ENCODE measurements around the gene ZMAT1. TPM values are rescaled to one million over a fixed set of nuclear protein-coding genes. Genes with fewer than 3 reads are reported as not detected.
"Not testable (repeated sequence)": the region's sequence is repeated elsewhere in the genome, so short reads cannot be mapped to it uniquely, and the experiment has no call there.

Gene ZMAT1
- total RNA-seq, result 2.4 and 2.8 TPM in 2 replicates

DNA sequence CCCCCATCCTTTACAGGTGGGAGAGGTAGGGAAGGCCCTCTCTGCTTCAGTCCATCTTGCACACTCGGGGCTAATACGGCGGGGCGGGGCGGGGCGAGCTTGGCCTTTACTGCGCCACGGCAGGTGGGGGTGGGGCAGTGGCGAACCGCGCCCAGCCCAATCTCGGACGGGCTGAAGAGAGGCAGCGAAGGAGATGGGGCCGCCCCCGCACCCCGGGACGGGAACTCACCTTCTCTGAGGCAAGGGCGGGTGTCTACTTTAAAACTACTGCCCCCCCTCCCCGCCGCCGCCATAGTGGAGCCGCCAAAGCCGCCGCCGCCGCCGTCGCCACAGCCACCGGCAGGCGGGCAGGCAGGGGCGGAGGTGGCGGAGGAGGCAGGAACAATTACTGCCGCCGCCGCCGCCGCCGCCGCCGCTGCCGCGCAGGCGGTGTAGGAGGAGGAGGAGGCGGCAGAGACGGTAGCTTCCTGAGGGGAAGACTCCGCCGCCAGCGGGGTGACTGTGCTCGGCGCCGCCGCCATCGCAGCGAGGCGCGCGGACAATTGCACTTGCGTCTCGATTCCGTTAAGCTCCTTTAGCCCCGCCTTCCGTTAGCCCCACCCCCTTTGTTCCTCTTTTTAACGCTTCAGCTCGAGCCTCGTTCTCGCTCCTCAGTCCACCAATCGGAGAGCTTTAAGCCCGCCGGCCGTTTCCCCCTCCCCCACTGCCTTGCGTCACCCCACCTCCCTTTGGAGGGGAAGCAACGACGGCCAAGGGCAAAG is at the start of gene ZMAT1:
Gene ZMAT1, minus strand, starts transcription at position 540 of the 761 bp plus-strand sequence. Its CDS starts 19 bp downstream, at position 521.
- no peak for TF ChIP-seq CTCF (IDR thresholded peaks at IDR 0.05; ENCODE audit: insufficient read depth, low read length, poor library complexity, severe bottlenecking)
- Histone ChIP-seq H3K36me3 (ENCODE audit: control insufficient read depth, insufficient read depth, low read length) (no peaks in the 10 kb centered on the region), H3K4me3 (ENCODE audit: low read depth, low read length) (peak within 1 kb of the TSS; percentile 57), H3K27me3 (ENCODE audit: control insufficient read depth, insufficient read depth, low read length) (no peaks in the 10 kb centered on the region)
- DNase-seq (ENCODE audit: low read depth), result peak; percentile 72

- no peak for TF ChIP-seq CTCF (IDR thresholded peaks at IDR 0.05; ENCODE audit: insufficient read depth, low read length, poor library complexity, severe bottlenecking)
- Histone ChIP-seq H3K27me3 (ENCODE audit: control insufficient read depth, insufficient read depth, low read length) (no peaks in the 10 kb centered on the region), H3K4me3 (ENCODE audit: low read depth, low read length) (no peak overlapping the region), H3K36me3 (ENCODE audit: control insufficient read depth, insufficient read depth, low read length) (no peaks in the 10 kb centered on the region)
- DNase-seq (ENCODE audit: low read depth), result no peak
These were observed 45.3 kb upstream of the ZMAT1 start for GRCh38 chrX:101977106-101977505.

GRCh38 chrX:101973066-101973465 is 41.2 kb upstream of the ZMAT1 start:
- no peak for TF ChIP-seq CTCF (IDR thresholded peaks at IDR 0.05; ENCODE audit: insufficient read depth, low read length, poor library complexity, severe bottlenecking)
- H3K4me3 ChIP-seq (ENCODE audit: low read depth, low read length), result no peak overlapping the region
- DNase-seq (ENCODE audit: low read depth), result no peak
- no peaks in the 10 kb centered on the region for H3K27me3 ChIP-seq (ENCODE audit: control insufficient read depth, insufficient read depth, low read length)
- H3K36me3 ChIP-seq (ENCODE audit: control insufficient read depth, insufficient read depth, low read length), result no peaks in the 10 kb centered on the region

DNA sequence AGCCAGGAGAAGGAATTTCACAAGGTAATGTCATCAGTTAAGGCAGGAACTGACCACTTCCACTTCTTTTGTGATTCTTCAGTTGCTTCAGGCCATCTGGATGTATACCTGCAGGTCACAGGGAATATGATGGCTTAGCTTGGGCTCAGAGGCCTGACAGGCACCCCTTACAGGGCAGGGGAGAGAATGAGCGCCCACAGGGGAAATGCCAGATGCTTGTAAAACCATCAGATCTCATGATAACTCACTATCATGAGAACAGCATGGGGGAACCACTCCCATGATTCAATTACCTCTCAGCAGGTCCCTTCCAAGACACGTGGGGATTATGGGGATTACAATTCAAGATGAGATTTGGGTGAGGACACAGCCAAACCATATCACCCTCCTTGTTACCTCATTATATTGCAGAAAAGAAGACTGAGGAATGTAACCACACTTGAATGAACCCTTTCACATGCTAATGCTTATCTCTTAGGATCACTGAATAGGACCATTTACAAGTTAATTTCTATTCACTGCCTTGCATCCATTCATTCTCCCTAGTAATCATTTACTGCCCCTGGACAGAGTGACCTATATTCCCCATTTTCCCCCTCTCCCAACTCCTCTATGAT is 33.2 kb upstream of the ZMAT1 start:
- not testable (repeated sequence) for H3K27me3 ChIP-seq (ENCODE audit: control insufficient read depth, insufficient read depth, low read length); H3K4me3 ChIP-seq (ENCODE audit: low read depth, low read length); H3K36me3 ChIP-seq (ENCODE audit: control insufficient read depth, insufficient read depth, low read length); DNase-seq (ENCODE audit: low read depth)

- no peak for DNase-seq (ENCODE audit: low read depth)
- no peak for TF ChIP-seq CTCF (IDR thresholded peaks at IDR 0.05; ENCODE audit: insufficient read depth, low read length, poor library complexity, severe bottlenecking)
- no peaks in the 10 kb centered on the region for H3K27me3 ChIP-seq (ENCODE audit: control insufficient read depth, insufficient read depth, low read length)
These were observed 26.3 kb upstream of the ZMAT1 start for GRCh38 chrX:101958139-101958538.

GRCh38 chrX:101957174-101957573 is 25.3 kb upstream of the ZMAT1 start:
- TF ChIP-seq CTCF (IDR thresholded peaks at IDR 0.05; ENCODE audit: insufficient read depth, low read length, poor library complexity, severe bottlenecking), result no peak
- Histone ChIP-seq H3K4me3 (ENCODE audit: low read depth, low read length) (no peak overlapping the region), H3K36me3 (ENCODE audit: control insufficient read depth, insufficient read depth, low read length) (no peaks in the 10 kb centered on the region), H3K27me3 (ENCODE audit: control insufficient read depth, insufficient read depth, low read length) (no peaks in the 10 kb centered on the region)
- no peak for DNase-seq (ENCODE audit: low read depth)

More at GRCh38 chrX:101958139-101958538, 26.3 kb upstream of the ZMAT1 start:
- Histone ChIP-seq H3K36me3 (ENCODE audit: control insufficient read depth, insufficient read depth, low read length) (no peaks in the 10 kb centered on the region), H3K4me3 (ENCODE audit: low read depth, low read length) (no peak overlapping the region)

Data from kidney epithelial cell (primary cell).